Peyer's patch (tissue), 4 donors: ENCODE results near the gene PGAM5.

Source experiments
- CTCF ChIP-seq, 6 experiments: fragments of 450-650 bp in 4 of 6; fragments of 200-600 bp in 2 of 6; sonication (generic) in 1 of 6; IDR thresholded peaks; one replicate each; pipeline ENCODE4 v1.5.1; 2017 to 2019; ENCODE audit warnings: antibody characterized with exemption in 6 of 6, mild to moderate bottlenecking in 3 of 6, moderate library complexity in 1 of 6
- POLR2A ChIP-seq, 2 donors: fragments of 450-650 bp; IDR thresholded peaks; one replicate each; pipeline ENCODE4 v1.5.1; 2017; ENCODE audit warnings: antibody characterized with exemption in 2 of 2, mild to moderate bottlenecking in 2 of 2, moderate library complexity in 2 of 2

GRCh38 chr12:132726386-132726785 lies 15.7 kb downstream of the PGAM5 start:
- no peak for TF ChIP-seq CTCF (IDR thresholded peaks at IDR 0.05)
- no peak for TF ChIP-seq POLR2A (IDR thresholded peaks at IDR 0.05)
